ENCODE results near the gene AMPD2. TPM values are rescaled to one million over a fixed set of nuclear protein-coding genes. Genes with fewer than 3 reads are reported as not detected.
A peak's percentile ranks its signal among the peaks of the same experiment; 100 is the strongest.

AMPD2 gene
- total RNA-seq, 4 donors from 2014 or later = 30.9 to 62.1 (median 40.7) TPM

- peak in 1 of 2 donors; percentile 75 for DNase-seq (ENCODE audit: low spot score in 2 of 2)
- 83 to 85% methylated on average over 16 of the region's 16 CpGs for WGBS, 2 donors
- H3K4me3 ChIP-seq (ENCODE audit: low read depth, poor library complexity, severe bottlenecking) = no peak overlapping the region
- intact Hi-C loops (cut with DNase I; ENCODE audit: low total_unique reads) = loop anchor here (10.0 kb wide), 1 partner anchor 80 kb away; the partner anchor contains the start of gene GNAI3
- TF ChIP-seq POLR2A (IDR thresholded peaks at IDR 0.05) (no peak), CTCF (IDR thresholded peaks at IDR 0.05) (no peak)
Measured at GRCh38 chr1:109625176-109625575, 5.5 kb downstream of the AMPD2 start.

- no peak for TF ChIP-seq CTCF (IDR thresholded peaks at IDR 0.05)
- no peak overlapping the region for H3K4me3 ChIP-seq (ENCODE audit: low read depth, poor library complexity, severe bottlenecking)
- intact Hi-C loops (cut with DNase I; ENCODE audit: low total_unique reads) = loop anchor here (10.0 kb wide), 1 partner anchor 81 kb away; the partner anchor contains the start of gene GNAI3
- DNase-seq (ENCODE audit: low spot score in 2 of 2) = peak; percentile 11 to 76
- WGBS, 2 donors = 86 to 90% methylated on average over 32 of the region's 32 CpGs
Measured at GRCh38 chr1:109625601-109626560, 6.2 kb downstream of the AMPD2 start.

GRCh38 chr1:109626682-109627408 lies 7.2 kb downstream of the AMPD2 start:
- TF ChIP-seq CTCF (IDR thresholded peaks at IDR 0.05) (no peak), POLR2A (IDR thresholded peaks at IDR 0.05) (no peak)
- peak; percentile 4 to 83 for DNase-seq (ENCODE audit: low spot score in 2 of 2)
- no peak overlapping the region for H3K4me3 ChIP-seq (ENCODE audit: low read depth, poor library complexity, severe bottlenecking)
- WGBS, 2 donors = 89 to 94% methylated on average over 21 of the region's 21 CpGs
- intact Hi-C loops (cut with DNase I; ENCODE audit: low total_unique reads) = loop anchor here (10.0 kb wide), 1 partner anchor 82 kb away; the partner anchor contains the start of gene GNAI3

- intact Hi-C loops (cut with DNase I; ENCODE audit: low total_unique reads) = loop anchor here (10.0 kb wide), 1 partner anchor 83 kb away; the partner anchor contains the start of gene GNAI3
- DNase-seq (ENCODE audit: low spot score in 2 of 2) = peak; percentile 12 to 82
- WGBS, 2 donors = 88 to 89% methylated on average over 17 to 23 of the region's 23 CpGs
Measured at GRCh38 chr1:109627692-109628399, 8.2 kb downstream of the AMPD2 start.

More at GRCh38 chr1:109627692-109628399, 8.2 kb downstream of the AMPD2 start:
- TF ChIP-seq POLR2A (IDR thresholded peaks at IDR 0.05) (no peak), CTCF (IDR thresholded peaks at IDR 0.05) (no peak)
- H3K4me3 ChIP-seq (ENCODE audit: low read depth, poor library complexity, severe bottlenecking) = no peak overlapping the region
